CD4-positive, alpha-beta T cell treated with Interleukin-15 for 1 hour (primary cell): ENCODE results near the gene DSCAM.

ENCODE experiments used
- DNase-seq: peaks from one replicate; pipeline ENCODE4 v3.0.0-alpha.2; 2020

DSCAM gene

GRCh38 chr21:40699366-40699765, 147.6 kb downstream of the DSCAM start:
- DNase-seq: no peak

- no peak for DNase-seq
Observed at GRCh38 chr21:40696246-40696645, 150.7 kb downstream of the DSCAM start.

- no peak for DNase-seq
Observed at GRCh38 chr21:40689840-40690360, 157.1 kb downstream of the DSCAM start.

GRCh38 chr21:40689217-40689616, 157.7 kb downstream of the DSCAM start:
- no peak for DNase-seq

GRCh38 chr21:40688106-40688864, 158.7 kb downstream of the DSCAM start:
- DNase-seq: no peak

GRCh38 chr21:40687625-40688024, 159.3 kb downstream of the DSCAM start:
- DNase-seq: no peak

- DNase-seq: no peak
Observed at GRCh38 chr21:40686526-40686925, 160.4 kb downstream of the DSCAM start.

- no peak for DNase-seq
Observed at GRCh38 chr21:40685141-40685540, 161.8 kb downstream of the DSCAM start.

GRCh38 chr21:40684726-40685125, 162.2 kb downstream of the DSCAM start:
- no peak for DNase-seq

GRCh38 chr21:40683349-40683748, 163.6 kb downstream of the DSCAM start:
- DNase-seq: no peak

- DNase-seq: no peak
Observed at GRCh38 chr21:40681164-40681859, 165.6 kb downstream of the DSCAM start.

GRCh38 chr21:40680311-40680710, 166.6 kb downstream of the DSCAM start:
- DNase-seq: no peak

- no peak for DNase-seq
Observed at GRCh38 chr21:40678681-40679284, 168.2 kb downstream of the DSCAM start.

- DNase-seq: no peak
Observed at GRCh38 chr21:40675017-40675416, 171.9 kb downstream of the DSCAM start.

- DNase-seq: no peak
Observed at GRCh38 chr21:40672602-40673001, 174.4 kb downstream of the DSCAM start.

- DNase-seq: no peak
Observed at GRCh38 chr21:40671716-40672115, 175.2 kb downstream of the DSCAM start.

- no peak for DNase-seq
Observed at GRCh38 chr21:40668555-40669275, 178.2 kb downstream of the DSCAM start.

- no peak for DNase-seq
Observed at GRCh38 chr21:40667967-40668366, 179.0 kb downstream of the DSCAM start.

- DNase-seq: no peak
Observed at GRCh38 chr21:40662889-40663288, 184.1 kb downstream of the DSCAM start.

- DNase-seq: no peak
Observed at GRCh38 chr21:40660461-40660860, 186.5 kb downstream of the DSCAM start.

- DNase-seq: no peak
Observed at GRCh38 chr21:40658311-40658710, 188.6 kb downstream of the DSCAM start.

- no peak for DNase-seq
Observed at GRCh38 chr21:40652436-40652835, 194.5 kb downstream of the DSCAM start.

- DNase-seq: no peak
Observed at GRCh38 chr21:40647706-40648105, 199.3 kb downstream of the DSCAM start.
